GM12878 (cell line): ENCODE measurements around the gene SFT2D1. TPM values are rescaled to one million over a fixed set of nuclear protein-coding genes. Genes with fewer than 3 reads are reported as not detected.

ENCODE experiments used
- CEBPB ChIP-seq, 2 experiments: fragments of 150-350 bp in 1 of 2; IDR thresholded peaks; 2 replicates each; pipeline ENCODE4 v1.6.1; 2012 to 2014; ENCODE audit warnings: low read depth in 2 of 2, low read length in 2 of 2, borderline replicate concordance in 1 of 2, inconsistent platforms in 1 of 2
- CEBPZ ChIP-seq: fragments of 150-350 bp; IDR thresholded peaks from 2 replicates; pipeline ENCODE4 v1.6.1; 2016; ENCODE audit warnings: low read depth, low read length
- CHD2 ChIP-seq: IDR thresholded peaks from 2 replicates; pipeline ENCODE4 v1.6.1; 2011; ENCODE audit warnings: low read depth, low read length, improper control_type of control experiment, borderline replicate concordance
- CHD4 ChIP-seq: fragments of 200-600 bp; sonication (generic); IDR thresholded peaks from 2 replicates; pipeline ENCODE4 v1.6.1; 2016; ENCODE audit warnings: mild to moderate bottlenecking
- CREB1 ChIP-seq: IDR thresholded peaks from 2 replicates; pipeline ENCODE4 v1.6.1; 2012; ENCODE audit warnings: low read depth, mild to moderate bottlenecking, inconsistent platforms
- DPF2 ChIP-seq: fragments of 450-650 bp; IDR thresholded peaks from 2 replicates; pipeline ENCODE4 v1.6.1; 2017; ENCODE audit warnings: mild to moderate bottlenecking
- E4F1 ChIP-seq: fragments of 450-650 bp; IDR thresholded peaks from 2 replicates; pipeline ENCODE4 v1.6.1; 2018; ENCODE audit warnings: borderline replicate concordance, mild to moderate bottlenecking; ENCODE audit not compliant: partially characterized antibody
- EP300 ChIP-seq, 2 experiments: fragments of 150-350 bp in 1 of 2; IDR thresholded peaks; 2 replicates each; pipeline ENCODE4 v1.6.1; 2011 to 2012; ENCODE audit warnings: low read depth in 2 of 2, low read length in 2 of 2, borderline replicate concordance in 1 of 2, improper control_type of control experiment in 1 of 2, inconsistent platforms in 1 of 2; ENCODE audit not compliant: control insufficient read depth in 1 of 2
- JUND ChIP-seq: IDR thresholded peaks from 2 replicates; pipeline ENCODE4 v1.6.1; 2012; ENCODE audit warnings: low read depth, mild to moderate bottlenecking, low read length, improper control_type of control experiment, moderate library complexity
- KDM1A ChIP-seq: fragments of 200-600 bp; sonication (generic); IDR thresholded peaks from 2 replicates; pipeline ENCODE4 v1.6.1; 2016; ENCODE audit warnings: borderline replicate concordance
- KLF5 ChIP-seq: fragments of 450-650 bp; IDR thresholded peaks from 2 replicates; pipeline ENCODE4 v1.6.1; 2014; ENCODE audit warnings: mild to moderate bottlenecking; ENCODE audit not compliant: partially characterized antibody
- NFXL1 ChIP-seq: fragments of 450-650 bp; IDR thresholded peaks from 2 replicates; pipeline ENCODE4 v1.6.1; 2017; ENCODE audit warnings: antibody characterized with exemption, mild to moderate bottlenecking, borderline replicate concordance
- NR2C1 ChIP-seq: fragments of 450-650 bp; IDR thresholded peaks from 2 replicates; pipeline ENCODE4 v1.6.1; 2017; ENCODE audit warnings: antibody characterized with exemption, mild to moderate bottlenecking, moderate library complexity
- PML ChIP-seq: IDR thresholded peaks from 2 replicates; pipeline ENCODE4 v1.6.1; 2012; ENCODE audit warnings: low read length, inconsistent platforms
- POLR2AphosphoS2 ChIP-seq: IDR thresholded peaks from 2 replicates; pipeline ENCODE4 v1.6.1; 2011; ENCODE audit warnings: low read depth, mild to moderate bottlenecking, low read length, improper control_type of control experiment, moderate library complexity
- RAD21 ChIP-seq: IDR thresholded peaks from 2 replicates; pipeline ENCODE4 v1.6.1; 2011; ENCODE audit warnings: mild to moderate bottlenecking, low read depth, low read length, moderate library complexity; ENCODE audit not compliant: insufficient read depth
- SMARCA5 ChIP-seq: fragments of 450-650 bp; IDR thresholded peaks from 2 replicates; pipeline ENCODE4 v1.6.1; 2017; ENCODE audit warnings: mild to moderate bottlenecking
- SUPT20H ChIP-seq: IDR thresholded peaks from 2 replicates; pipeline ENCODE4 v1.6.1; 2011; ENCODE audit warnings: low read depth, mild to moderate bottlenecking, low read length, moderate library complexity, borderline replicate concordance; ENCODE audit not compliant: control insufficient read depth
- TBL1XR1 ChIP-seq: IDR thresholded peaks from 2 replicates; pipeline ENCODE4 v1.6.1; 2012; ENCODE audit warnings: low read depth, low read length, improper control_type of control experiment
- TCF3 ChIP-seq: IDR thresholded peaks from 2 replicates; pipeline ENCODE4 v1.6.1; 2012; ENCODE audit warnings: low read depth, mild to moderate bottlenecking, low read length, borderline replicate concordance; ENCODE audit not compliant: insufficient read depth
- TCF7 ChIP-seq: IDR thresholded peaks from 2 replicates; pipeline ENCODE4 v1.6.1; 2014; ENCODE audit warnings: antibody characterized with exemption, borderline replicate concordance
- ZNF622 ChIP-seq: fragments of 450-650 bp; IDR thresholded peaks from 2 replicates; pipeline ENCODE4 v1.6.1; 2017; ENCODE audit warnings: mild to moderate bottlenecking, inconsistent platforms
- polyA plus RNA-seq, 11 experiments: library from polyadenylated mRNA; depleted of rRNA in 4 of 11; unstranded in 6 of 11; stranded (reverse) in 5 of 11; fragments of >200 nt; fragmentation: Nextera tagmentation in 4 of 11; fragmentation: Illumina TruSeq in 1 of 11; extraction: Ambion mirVana in 4 of 11; extraction: Trizol in 1 of 11; gene quantifications; 1 replicate in 1 of 11; 2 replicates in 10 of 11; pipeline versions ENCODE4 v1.2.1 to v1.2.3, GENCODE V29; 2011 to 2016; ENCODE audit warnings: inconsistent platforms in 2 of 11, missing spikeins in 2 of 11, low read depth in 1 of 11
- total RNA-seq, 4 experiments: library from RNA; depleted of rRNA in 3 of 4; stranded (reverse); fragments of >200 nt in 3 of 4; fragmentation: Illumina TruSeq in 1 of 4; extraction: Trizol in 1 of 4; gene quantifications; 2 replicates each; pipeline versions ENCODE4 v1.2.1 to v1.2.3, GENCODE V29; 2013 to 2021
- TF ChIP-seq, protein P1 (sequence below): fragments of 450-650 bp; IDR thresholded peaks from 2 replicates; pipeline ENCODE4 v1.6.1; 2017; ENCODE audit warnings: mild to moderate bottlenecking, low read depth, inconsistent platforms; ENCODE audit not compliant: poor library complexity, severe bottlenecking

Gene SFT2D1
- total and polyA plus RNA-seq, 10 of the 15 experiments (the other 5 are each of a cell fraction or from before 2014, with no cell fraction given): 69.5 to 281 (median 124) TPM

- TF ChIP-seq CEBPZ (no peak), RAD21 (no peak), NFXL1 (no peak), E4F1 (no peak), KLF5 (no peak), CHD4 (no peak), PML (no peak; the same call in 1 of the 2 replicates), CHD2 (no peak), TCF7 (no peak), DPF2 (peak; percentile 30; the same call in 1 of the 2 replicates), SMARCA5 (no peak), KDM1A (no peak), ZNF622 (no peak), CEBPB (IDR thresholded peaks at IDR 0.05; ENCODE audit: borderline replicate concordance in 1 of 2, low read depth in 2 of 2, low read length in 2 of 2) (no peak), CREB1 (peak; percentile 78), NR2C1 (no peak), SUPT20H (no peak), EP300 (IDR thresholded peaks at IDR 0.05; ENCODE audit: borderline replicate concordance in 1 of 2, control insufficient read depth in 1 of 2, low read depth in 2 of 2, low read length in 2 of 2) (no peak), TBL1XR1 (no peak), POLR2AphosphoS2 (no peak), JUND (no peak), TCF3 (0 out of 2 replicates have a peak, but pooled peaks have one; percentile 10)
- TF ChIP-seq, protein P1, sequence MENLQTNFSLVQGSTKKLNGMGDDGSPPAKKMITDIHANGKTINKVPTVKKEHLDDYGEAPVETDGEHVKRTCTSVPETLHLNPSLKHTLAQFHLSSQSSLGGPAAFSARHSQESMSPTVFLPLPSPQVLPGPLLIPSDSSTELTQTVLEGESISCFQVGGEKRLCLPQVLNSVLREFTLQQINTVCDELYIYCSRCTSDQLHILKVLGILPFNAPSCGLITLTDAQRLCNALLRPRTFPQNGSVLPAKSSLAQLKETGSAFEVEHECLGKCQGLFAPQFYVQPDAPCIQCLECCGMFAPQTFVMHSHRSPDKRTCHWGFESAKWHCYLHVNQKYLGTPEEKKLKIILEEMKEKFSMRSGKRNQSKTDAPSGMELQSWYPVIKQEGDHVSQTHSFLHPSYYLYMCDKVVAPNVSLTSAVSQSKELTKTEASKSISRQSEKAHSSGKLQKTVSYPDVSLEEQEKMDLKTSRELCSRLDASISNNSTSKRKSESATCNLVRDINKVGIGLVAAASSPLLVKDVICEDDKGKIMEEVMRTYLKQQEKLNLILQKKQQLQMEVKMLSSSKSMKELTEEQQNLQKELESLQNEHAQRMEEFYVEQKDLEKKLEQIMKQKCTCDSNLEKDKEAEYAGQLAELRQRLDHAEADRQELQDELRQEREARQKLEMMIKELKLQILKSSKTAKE: no peak
Measured at GRCh38 chr6:166286839-166287271, 55.5 kb downstream of the SFT2D1 start (continued).
